DMS79 (cell line): ENCODE measurements around the gene PPP1R15B.
A peak's percentile ranks its signal among the peaks of the same experiment; 100 is the strongest.

Experiments used
- DNase-seq: peaks from one replicate; lab custom pipeline; 2025; lab: John Stamatoyannopoulos, UW

Gene PPP1R15B

GRCh38 chr1:204411451-204412204, at the start of gene PPP1R15B:
Gene PPP1R15B (minus strand): TSS chr1:204411817. CDS start chr1:204411411, 406 bp downstream.
- peak; percentile 96 for DNase-seq

GRCh38 chr1:204460346-204460745, 48.7 kb upstream of the PPP1R15B start:
- no peak for DNase-seq

- no peak for DNase-seq
Observed at GRCh38 chr1:204459706-204460105, 48.1 kb upstream of the PPP1R15B start.

- no peak for DNase-seq
Observed at GRCh38 chr1:204457666-204458065, 46.0 kb upstream of the PPP1R15B start.

- no peak for DNase-seq
Observed at GRCh38 chr1:204456826-204457442, 45.3 kb upstream of the PPP1R15B start.

- DNase-seq: no peak
Observed at GRCh38 chr1:204455831-204456145, 44.2 kb upstream of the PPP1R15B start.

- no peak for DNase-seq
Observed at GRCh38 chr1:204455063-204455830, 43.6 kb upstream of the PPP1R15B start.

GRCh38 chr1:204454476-204454875, 42.9 kb upstream of the PPP1R15B start:
- no peak for DNase-seq

GRCh38 chr1:204453141-204453772, 41.6 kb upstream of the PPP1R15B start:
- DNase-seq: no peak

GRCh38 chr1:204451352-204452124, 39.9 kb upstream of the PPP1R15B start:
- DNase-seq: no peak

GRCh38 chr1:204450461-204451257, 39.0 kb upstream of the PPP1R15B start:
- DNase-seq: no peak

- no peak for DNase-seq
Observed at GRCh38 chr1:204449678-204450280, 38.2 kb upstream of the PPP1R15B start.

GRCh38 chr1:204448991-204449677, 37.5 kb upstream of the PPP1R15B start:
- DNase-seq: no peak

- no peak for DNase-seq
Observed at GRCh38 chr1:204448344-204448964, 36.8 kb upstream of the PPP1R15B start.

- DNase-seq: no peak
Observed at GRCh38 chr1:204447736-204448135, 36.1 kb upstream of the PPP1R15B start.

- DNase-seq: no peak
Observed at GRCh38 chr1:204447190-204447589, 35.6 kb upstream of the PPP1R15B start.

GRCh38 chr1:204446413-204447111, 34.9 kb upstream of the PPP1R15B start:
- peak; percentile 94 for DNase-seq

GRCh38 chr1:204445860-204446412, 34.3 kb upstream of the PPP1R15B start:
- DNase-seq: no peak
